Calu3 (cell line): Measurements from ENCODE around the gene PRELID1. TPM values are rescaled to one million over a fixed set of nuclear protein-coding genes. Genes with fewer than 3 reads are reported as not detected.
"Not testable (repeated sequence)": the region's sequence is repeated elsewhere in the genome, so short reads cannot be mapped to it uniquely, and the experiment has no call there.

ENCODE experiments used
- BruUV-seq: library from RNA; stranded (reverse); fragments of 400-500 nt; replicated peaks from 2 replicates; lab custom pipeline; 2021; lab: Mats Ljungman, UMichigan
- CTCF ChIA-PET: fragments of 300-600 bp; sonication (Branson Sonifier 250); formaldehyde crosslinking; loops from one replicate; lab custom pipeline; 2022; ENCODE audit warnings: antibody characterized with exemption; lab: Charles Lee
- DNase-seq: peaks from one replicate; pipeline ENCODE4 v3.0.0; 2022
- H3K27ac Mint-ChIP-seq: one replicate; pipeline ENCODE4 v1.8.0; 2022; ENCODE audit warnings: mixed read lengths; ENCODE audit not compliant: unreplicated experiment
- H3K27me3 Mint-ChIP-seq: one replicate; pipeline ENCODE4 v1.8.0; 2022; ENCODE audit warnings: mixed read lengths; ENCODE audit not compliant: unreplicated experiment
- H3K36me3 Mint-ChIP-seq: one replicate; pipeline ENCODE4 v1.8.0; 2022; ENCODE audit warnings: mild to moderate bottlenecking, moderate library complexity, mixed read lengths; ENCODE audit not compliant: insufficient read depth, unreplicated experiment
- H3K4me1 Mint-ChIP-seq: one replicate; pipeline ENCODE4 v1.8.0; 2022; ENCODE audit warnings: mild to moderate bottlenecking, low read depth, mixed read lengths; ENCODE audit not compliant: unreplicated experiment
- H3K4me3 Mint-ChIP-seq: one replicate; pipeline ENCODE4 v1.8.0; 2022; ENCODE audit warnings: mild to moderate bottlenecking, low read depth, moderate library complexity, mixed read lengths; ENCODE audit not compliant: unreplicated experiment
- H3K9me3 Mint-ChIP-seq: one replicate; pipeline ENCODE4 v1.8.0; 2022; ENCODE audit warnings: low read depth, mixed read lengths; ENCODE audit not compliant: unreplicated experiment
- intact Hi-C: fragments of 100-400 bp; cut with micrococcal nuclease; formaldehyde crosslinking; loops from one replicate; pipeline ENCODE4 v1.10.0; 2022; ENCODE audit not compliant: unreplicated experiment
- total RNA-seq: library from RNA; stranded (reverse); gene quantifications from 2 replicates; pipeline ENCODE4 v1.2.3, GENCODE V29; 2022
- TF ChIP-seq, protein P1 (sequence below): fragments of 200-600 bp; IDR thresholded peaks from one replicate; pipeline ENCODE4 v1.8.0; 2022; ENCODE audit warnings: antibody characterized with exemption; ENCODE audit not compliant: unreplicated experiment

The PRELID1 gene
- total RNA-seq, 1 experiment from 2014 or later: 217 TPM

GRCh38 chr5:177301503-177302165 lies 2.0 kb upstream of the PRELID1 start:
- Mint-ChIP-seq H3K9me3 (no peaks in the 10 kb centered on the region), H3K27me3 (no peaks in the 10 kb centered on the region), H3K4me1 (peaks cover 58% of the 10 kb centered on the region), H3K27ac (peak overlapping the region; percentile 89), H3K4me3 (peak overlapping the region; percentile 94), H3K36me3 (peaks cover 69% of the 10 kb centered on the region)
- no TSS peak for BruUV-seq
- intact Hi-C loops: loop anchor here (5.0 kb wide), 1 partner anchor 189 kb away; no protein-coding TSS in a partner anchor
- CTCF ChIA-PET: interaction anchor here (0.6 to 2.5 kb wide), 12 partner anchors 8 to 387 kb away, joined by 3 to 10 read pairs (median 5); partner anchors contain the start of gene FGFR4
- TF ChIP-seq, protein P1, sequence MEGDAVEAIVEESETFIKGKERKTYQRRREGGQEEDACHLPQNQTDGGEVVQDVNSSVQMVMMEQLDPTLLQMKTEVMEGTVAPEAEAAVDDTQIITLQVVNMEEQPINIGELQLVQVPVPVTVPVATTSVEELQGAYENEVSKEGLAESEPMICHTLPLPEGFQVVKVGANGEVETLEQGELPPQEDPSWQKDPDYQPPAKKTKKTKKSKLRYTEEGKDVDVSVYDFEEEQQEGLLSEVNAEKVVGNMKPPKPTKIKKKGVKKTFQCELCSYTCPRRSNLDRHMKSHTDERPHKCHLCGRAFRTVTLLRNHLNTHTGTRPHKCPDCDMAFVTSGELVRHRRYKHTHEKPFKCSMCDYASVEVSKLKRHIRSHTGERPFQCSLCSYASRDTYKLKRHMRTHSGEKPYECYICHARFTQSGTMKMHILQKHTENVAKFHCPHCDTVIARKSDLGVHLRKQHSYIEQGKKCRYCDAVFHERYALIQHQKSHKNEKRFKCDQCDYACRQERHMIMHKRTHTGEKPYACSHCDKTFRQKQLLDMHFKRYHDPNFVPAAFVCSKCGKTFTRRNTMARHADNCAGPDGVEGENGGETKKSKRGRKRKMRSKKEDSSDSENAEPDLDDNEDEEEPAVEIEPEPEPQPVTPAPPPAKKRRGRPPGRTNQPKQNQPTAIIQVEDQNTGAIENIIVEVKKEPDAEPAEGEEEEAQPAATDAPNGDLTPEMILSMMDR: no peak
- DNase-seq: peak; percentile 86

- Mint-ChIP-seq H3K4me3 (peak overlapping the region; percentile 94), H3K36me3 (peaks cover 73% of the 10 kb centered on the region)
- CTCF ChIA-PET: interaction anchor here (0.6 to 1.7 kb wide), 8 partner anchors 10 to 386 kb away, joined by 3 to 7 read pairs (median 5); no protein-coding TSS in a partner anchor
Observed at GRCh38 chr5:177302354-177303110, 1.1 kb upstream of the PRELID1 start.

GRCh38 chr5:177303925-177304391 lies 359 bp downstream of the PRELID1 start:
- TF ChIP-seq, protein P1: no peak
- TSS peak; percentile 77 for BruUV-seq
- peaks cover 79% of the 10 kb centered on the region for H3K36me3 Mint-ChIP-seq
- intact Hi-C loops: loop anchor here (5.0 kb wide), 1 partner anchor 192 kb away; no protein-coding TSS in a partner anchor
- peak overlapping the region; percentile 94 for H3K4me3 Mint-ChIP-seq
- DNase-seq: no peak
- H3K9me3 Mint-ChIP-seq: no peaks in the 10 kb centered on the region
- no peaks in the 10 kb centered on the region for H3K27me3 Mint-ChIP-seq
- peaks cover 66% of the 10 kb centered on the region for H3K4me1 Mint-ChIP-seq
- peak overlapping the region; percentile 89 for H3K27ac Mint-ChIP-seq
- CTCF ChIA-PET: interaction anchor here (0.6 to 1.1 kb wide), 2 partner anchors 85 to 1581 kb away, joined by 3 to 7 read pairs; no protein-coding TSS in a partner anchor

More at GRCh38 chr5:177302354-177303110, 1.1 kb upstream of the PRELID1 start:
- Mint-ChIP-seq H3K27me3 (no peaks in the 10 kb centered on the region), H3K4me1 (peaks cover 60% of the 10 kb centered on the region), H3K27ac (peak overlapping the region; percentile 89), H3K9me3 (no peaks in the 10 kb centered on the region)
- DNase-seq: no peak
- BruUV-seq: no TSS peak
- intact Hi-C loops: loop anchor here (5.0 kb wide), 1 partner anchor 190 kb away; no protein-coding TSS in a partner anchor
- TF ChIP-seq, protein P1: no peak

- Mint-ChIP-seq H3K36me3 (peaks cover 85% of the 10 kb centered on the region), H3K27me3 (no peaks in the 10 kb centered on the region), H3K9me3 (no peaks in the 10 kb centered on the region), H3K4me1 (peaks cover 66% of the 10 kb centered on the region), H3K4me3 (peak overlapping the region; percentile 94), H3K27ac (peak overlapping the region; percentile 89)
- intact Hi-C loops: loop anchor here (5.0 kb wide), 1 partner anchor 192 kb away; no protein-coding TSS in a partner anchor
- CTCF ChIA-PET: no interaction called here
- TF ChIP-seq, protein P1: no peak
- DNase-seq: no peak
- BruUV-seq: no TSS peak
Observed at GRCh38 chr5:177304392-177305119, 957 bp downstream of the PRELID1 start.

DNA sequence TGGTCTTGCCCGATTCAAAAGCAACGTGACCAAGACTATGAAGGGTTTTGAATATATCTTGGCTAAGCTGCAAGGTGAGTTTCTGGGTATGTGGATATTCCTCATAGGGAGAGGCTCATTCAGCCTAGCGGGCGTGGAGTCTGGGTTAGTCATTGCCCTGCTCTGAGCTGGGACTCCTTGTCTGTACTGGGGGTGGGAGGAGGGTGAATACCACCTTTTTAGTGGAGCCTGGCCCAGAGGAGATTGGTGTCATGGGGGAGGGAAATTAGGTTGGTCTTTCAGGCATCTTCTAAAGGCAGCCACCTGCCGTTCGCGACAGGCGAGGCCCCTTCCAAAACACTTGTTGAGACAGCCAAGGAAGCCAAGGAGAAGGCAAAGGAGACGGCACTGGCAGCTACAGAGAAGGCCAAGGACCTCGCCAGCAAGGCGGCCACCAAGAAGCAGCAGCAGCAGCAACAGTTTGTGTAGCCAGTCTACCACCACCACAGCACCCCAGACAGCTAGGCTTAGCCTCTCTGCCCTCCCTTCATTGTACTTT lies 2.6 kb downstream of the PRELID1 start:
- BruUV-seq, H3K27me3 Mint-ChIP-seq, DNase-seq, H3K9me3 Mint-ChIP-seq, intact Hi-C loops: not testable (repeated sequence)
- Mint-ChIP-seq H3K4me1 (peaks cover 62% of the 10 kb centered on the region), H3K36me3 (peaks cover 95% of the 10 kb centered on the region), H3K27ac (peak overlapping the region; percentile 89), H3K4me3 (peak overlapping the region; percentile 94)
- CTCF ChIA-PET: interaction anchor here (0.6 kb wide), 1 partner anchor 882 kb away, joined by 3 read pairs; no protein-coding TSS in a partner anchor
